ENCODE data around the gene PTPN4. TPM values are rescaled to one million over a fixed set of nuclear protein-coding genes. Genes with fewer than 3 reads are reported as not detected.

The PTPN4 gene
- total and polyA plus RNA-seq, 2 of the 8 experiments (the other 6 are each of a cell fraction or from before 2014, with no cell fraction given) = 28.5 to 105 TPM

DNA sequence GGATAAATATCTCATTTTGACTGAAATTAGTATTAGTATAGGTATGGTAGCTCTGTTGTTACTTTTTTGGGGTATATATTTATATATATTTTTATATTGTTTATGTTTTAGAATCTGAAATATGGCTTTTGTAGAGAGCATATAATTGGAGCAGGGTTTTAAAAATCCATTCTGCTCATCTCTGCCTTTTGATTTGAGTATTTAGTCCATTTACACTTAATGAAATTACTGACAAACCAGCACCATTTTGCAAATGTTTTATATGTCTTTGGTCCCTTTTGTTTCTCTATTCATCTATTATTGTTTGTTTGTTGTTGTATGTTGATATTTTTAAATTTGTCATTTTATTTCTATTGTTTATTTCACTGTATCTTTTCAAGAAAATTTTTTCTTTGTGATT, 30.7 kb downstream of the PTPN4 start:
- Histone ChIP-seq H3K14ac (ENCODE audit: insufficient read length) (no peak overlapping the region), H2AFZ (ENCODE audit: low read length) (no peak overlapping the region), H3K4ac (replicated peaks; ENCODE audit: insufficient read length, low read depth, low read length) (no peak overlapping the region), H4K91ac (replicated peaks; ENCODE audit: insufficient read length, low read length) (no peak overlapping the region), H3K27ac (ENCODE audit: low read depth, low read length) (no peak overlapping the region), H3K23me2 (ENCODE audit: low read depth, low read length) (no peaks in the 10 kb centered on the region), H3K4me1 (replicated peaks in 1 of 4; ENCODE audit: control insufficient read depth in 3 of 4, insufficient read depth in 4 of 4, low read length in 3 of 4) (peaks cover 16 to 26% (median 21%) of the 10 kb centered on the region in 4 experiments), H2BK5ac (ENCODE audit: low read depth, low read length) (no peak overlapping the region), H3K4me2 (ENCODE audit: insufficient read depth in 1 of 2, low read depth in 2 of 2, low read length in 2 of 2) (no peak overlapping the region), H3K18ac (ENCODE audit: extremely low read depth, low read length) (no peak overlapping the region), H2BK15ac (ENCODE audit: low read length) (no peak overlapping the region), H3K4me3 (ENCODE audit: extremely low read depth in 1 of 4, insufficient read depth in 2 of 4, low read depth in 3 of 4, low read length in 4 of 4) (no peak overlapping the region), H3K27me3 (replicated peaks in 1 of 4; ENCODE audit: control insufficient read depth in 3 of 4, extremely low read depth in 1 of 4, insufficient read depth in 3 of 4, low read length in 3 of 4) (no peaks in the 10 kb centered on the region), H4K20me1 (replicated peaks in 1 of 2; ENCODE audit: control insufficient read depth in 1 of 2, insufficient read depth in 2 of 2, low read length in 2 of 2) (peaks cover 2 to 5% of the 10 kb centered on the region in 2 experiments), H2BK120ac (replicated peaks; ENCODE audit: low read depth, low read length) (no peak overlapping the region), H2BK12ac (ENCODE audit: low read depth, low read length) (no peak overlapping the region), H3K9ac (replicated peaks in 1 of 4; ENCODE audit: extremely low read depth in 1 of 4, low read depth in 3 of 4, low read length in 3 of 4) (no peak overlapping the region), H3K36me3 (ENCODE audit: control insufficient read depth in 2 of 4, insufficient read depth in 4 of 4, low read length in 3 of 4) (peaks cover 0 to 7% (median 3%) of the 10 kb centered on the region in 4 experiments; a peak in 2 of 8 replicates), H3K79me1 (ENCODE audit: low read depth, low read length) (0 out of 2 replicates have a peak, but pooled peaks cover 4% of the 10 kb centered on the region), H3K79me2 (ENCODE audit: control insufficient read depth in 1 of 2, insufficient read depth in 2 of 2, low read length in 2 of 2) (peaks cover 30 to 93% of the 10 kb centered on the region in 2 experiments), H4K8ac (ENCODE audit: extremely low read depth, insufficient read depth, low read length) (no peak overlapping the region), H3K56ac (replicated peaks; ENCODE audit: insufficient read length, low read depth, low read length) (no peak overlapping the region), H2AK5ac (ENCODE audit: low read depth, low read length) (no peak overlapping the region), H4K5ac (ENCODE audit: insufficient read length, low read depth, low read length) (no peak overlapping the region), H3K9me3 (ENCODE audit: insufficient read depth in 2 of 2, low read depth in 1 of 2, low read length in 1 of 2) (peaks cover 0 to 5% of the 10 kb centered on the region in 2 experiments; a peak in 1 of 4 replicates), H2BK20ac (ENCODE audit: low read length) (no peak overlapping the region), H3K23ac (ENCODE audit: insufficient read length) (no peak overlapping the region)
- ChIA-PET CTCF (ENCODE audit: partially characterized antibody) (interaction anchor here (1.3 kb wide), 1 partner anchor 24 kb away, joined by 3 read pairs; no protein-coding TSS in a partner anchor), POLR2A (ENCODE audit: partially characterized antibody) (interaction anchor here (1.0 to 1.7 kb wide), 2 partner anchors 30 to 31 kb away, joined by 3 to 4 read pairs; partner anchors contain the start of gene PTPN4)
- FAIRE-seq (no peak), DNase-seq (ENCODE audit: low read depth in 1 of 2, low spot score in 2 of 2) (no peak)
- TF ChIP-seq, protein P1, sequence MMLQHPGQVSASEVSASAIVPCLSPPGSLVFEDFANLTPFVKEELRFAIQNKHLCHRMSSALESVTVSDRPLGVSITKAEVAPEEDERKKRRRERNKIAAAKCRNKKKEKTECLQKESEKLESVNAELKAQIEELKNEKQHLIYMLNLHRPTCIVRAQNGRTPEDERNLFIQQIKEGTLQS (IDR thresholded peaks at IDR 0.05; ENCODE audit: insufficient read depth, low read depth, low read length) = no peak
- TF ChIP-seq EP300 (IDR thresholded peaks at IDR 0.05; ENCODE audit: borderline replicate concordance in 1 of 2, low read depth in 2 of 2, low read length in 2 of 2) (no peak), NANOG (IDR thresholded peaks at IDR 0.05; ENCODE audit: insufficient read depth, low read depth, low read length, poor library complexity, severe bottlenecking) (no peak), YY1 (IDR thresholded peaks at IDR 0.05; ENCODE audit: low read depth, low read length) (no peak), PHF8 (conservative IDR thresholded peaks at IDR 0.05; ENCODE audit: low read depth, low read length) (no peak), CTBP2 (IDR thresholded peaks at IDR 0.05; ENCODE audit: borderline replicate concordance, insufficient read depth, insufficient read length, low read length) (no peak), GABPA (IDR thresholded peaks at IDR 0.05; ENCODE audit: borderline replicate concordance, insufficient read depth, low read length) (no peak), KDM4A (IDR thresholded peaks at IDR 0.05; ENCODE audit: low read depth, low read length, severe bottlenecking) (no peak), RFX5 (IDR thresholded peaks at IDR 0.05; ENCODE audit: borderline replicate concordance, low read depth, low read length) (no peak), POLR2A (IDR thresholded peaks at IDR 0.05; ENCODE audit: control extremely low read depth in 1 of 2, low read depth in 2 of 2, low read length in 2 of 2) (no peak)
- TF ChIP-seq, protein P2, sequence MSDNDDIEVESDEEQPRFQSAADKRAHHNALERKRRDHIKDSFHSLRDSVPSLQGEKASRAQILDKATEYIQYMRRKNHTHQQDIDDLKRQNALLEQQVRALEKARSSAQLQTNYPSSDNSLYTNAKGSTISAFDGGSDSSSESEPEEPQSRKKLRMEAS (IDR thresholded peaks at IDR 0.05) = no peak
- TF ChIP-seq, protein P3, sequence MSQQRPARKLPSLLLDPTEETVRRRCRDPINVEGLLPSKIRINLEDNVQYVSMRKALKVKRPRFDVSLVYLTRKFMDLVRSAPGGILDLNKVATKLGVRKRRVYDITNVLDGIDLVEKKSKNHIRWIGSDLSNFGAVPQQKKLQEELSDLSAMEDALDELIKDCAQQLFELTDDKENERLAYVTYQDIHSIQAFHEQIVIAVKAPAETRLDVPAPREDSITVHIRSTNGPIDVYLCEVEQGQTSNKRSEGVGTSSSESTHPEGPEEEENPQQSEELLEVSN (IDR thresholded peaks at IDR 0.05) = no peak

All from H1 (cell line).